ENCODE measurements around the gene DOCK7.
"Not testable (repeated sequence)": the region's sequence is repeated elsewhere in the genome, so short reads cannot be mapped to it uniquely, and the experiment has no call there.

The DOCK7 gene

DNA sequence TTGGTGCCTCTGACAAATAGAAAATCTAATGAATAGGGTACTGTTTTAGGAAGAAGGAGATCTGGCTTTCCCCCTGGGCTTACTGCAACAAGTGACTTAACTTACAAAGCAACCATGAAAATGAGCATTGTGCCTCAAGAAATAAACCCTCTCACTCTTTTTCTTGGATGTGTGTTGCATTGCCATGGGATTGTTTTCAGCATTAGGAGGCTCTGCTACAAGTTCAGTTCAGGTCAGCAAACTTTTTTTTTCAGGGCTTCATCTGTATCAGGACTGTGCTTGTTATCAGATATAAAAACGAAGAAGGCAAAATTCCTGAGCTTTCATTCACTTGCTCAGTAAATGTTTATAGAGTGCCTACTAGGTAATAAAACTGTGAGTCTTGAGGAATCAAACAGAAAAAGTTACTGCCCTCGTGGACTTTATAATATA, 37.8 kb upstream of the DOCK7 start:
- peak; percentile 38 for DNase-seq (ENCODE audit: low read depth)
- H3K4me3 ChIP-seq (ENCODE audit: low read length) = no peak overlapping the region
- TF ChIP-seq, protein P1, sequence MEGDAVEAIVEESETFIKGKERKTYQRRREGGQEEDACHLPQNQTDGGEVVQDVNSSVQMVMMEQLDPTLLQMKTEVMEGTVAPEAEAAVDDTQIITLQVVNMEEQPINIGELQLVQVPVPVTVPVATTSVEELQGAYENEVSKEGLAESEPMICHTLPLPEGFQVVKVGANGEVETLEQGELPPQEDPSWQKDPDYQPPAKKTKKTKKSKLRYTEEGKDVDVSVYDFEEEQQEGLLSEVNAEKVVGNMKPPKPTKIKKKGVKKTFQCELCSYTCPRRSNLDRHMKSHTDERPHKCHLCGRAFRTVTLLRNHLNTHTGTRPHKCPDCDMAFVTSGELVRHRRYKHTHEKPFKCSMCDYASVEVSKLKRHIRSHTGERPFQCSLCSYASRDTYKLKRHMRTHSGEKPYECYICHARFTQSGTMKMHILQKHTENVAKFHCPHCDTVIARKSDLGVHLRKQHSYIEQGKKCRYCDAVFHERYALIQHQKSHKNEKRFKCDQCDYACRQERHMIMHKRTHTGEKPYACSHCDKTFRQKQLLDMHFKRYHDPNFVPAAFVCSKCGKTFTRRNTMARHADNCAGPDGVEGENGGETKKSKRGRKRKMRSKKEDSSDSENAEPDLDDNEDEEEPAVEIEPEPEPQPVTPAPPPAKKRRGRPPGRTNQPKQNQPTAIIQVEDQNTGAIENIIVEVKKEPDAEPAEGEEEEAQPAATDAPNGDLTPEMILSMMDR (conservative IDR thresholded peaks at IDR 0.05; ENCODE audit: low read length) = no peak

DNA sequence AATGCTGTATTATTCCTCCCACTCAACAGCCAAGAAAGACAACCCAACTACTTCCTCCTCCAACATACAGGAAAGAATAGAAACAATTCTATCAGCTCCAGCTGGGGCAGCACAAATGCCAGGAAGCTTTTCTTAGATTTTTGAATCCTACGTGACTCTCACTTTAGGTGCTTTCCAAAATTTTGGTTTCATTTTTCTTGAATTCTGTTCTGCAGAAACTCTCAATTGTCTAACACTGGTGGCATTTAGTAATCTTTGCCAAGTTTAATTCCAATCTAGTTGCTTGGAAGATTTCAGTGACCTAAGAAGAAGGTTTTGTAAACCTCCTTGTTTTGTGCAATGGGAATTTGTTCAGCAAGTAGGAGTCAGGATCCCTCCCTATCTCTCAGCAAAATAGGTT, 37.1 kb upstream of the DOCK7 start:
- peak; percentile 94 for DNase-seq (ENCODE audit: low read depth)
- TF ChIP-seq, protein P1 (conservative IDR thresholded peaks at IDR 0.05; ENCODE audit: low read length) = no peak
- peak overlapping the region; percentile 39 for H3K4me3 ChIP-seq (ENCODE audit: low read length)

DNA sequence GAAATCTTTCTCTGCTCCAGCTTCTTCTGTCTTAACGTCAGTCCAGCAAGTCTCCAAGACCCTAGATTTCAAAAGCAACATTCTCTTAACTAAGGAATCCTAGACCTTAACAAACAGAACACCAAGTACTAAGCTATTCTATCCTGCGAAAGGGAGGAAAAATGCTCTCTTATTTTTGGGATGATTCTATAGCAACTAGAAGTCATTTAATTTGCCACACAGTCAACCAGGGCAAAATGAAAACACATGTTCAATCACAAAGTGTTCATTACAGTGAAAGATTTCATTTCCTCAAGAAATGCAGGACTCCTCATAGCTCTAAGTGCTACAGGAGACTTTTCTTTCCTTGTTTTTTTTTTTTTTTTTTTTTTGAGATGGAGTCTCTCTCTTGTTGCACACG, 36.2 kb upstream of the DOCK7 start:
- TF ChIP-seq, protein P1 (conservative IDR thresholded peaks at IDR 0.05; ENCODE audit: low read length) = no peak
- peak overlapping the region; percentile 39 for H3K4me3 ChIP-seq (ENCODE audit: low read length)
- DNase-seq (ENCODE audit: low read depth) = peak; percentile 73

DNA sequence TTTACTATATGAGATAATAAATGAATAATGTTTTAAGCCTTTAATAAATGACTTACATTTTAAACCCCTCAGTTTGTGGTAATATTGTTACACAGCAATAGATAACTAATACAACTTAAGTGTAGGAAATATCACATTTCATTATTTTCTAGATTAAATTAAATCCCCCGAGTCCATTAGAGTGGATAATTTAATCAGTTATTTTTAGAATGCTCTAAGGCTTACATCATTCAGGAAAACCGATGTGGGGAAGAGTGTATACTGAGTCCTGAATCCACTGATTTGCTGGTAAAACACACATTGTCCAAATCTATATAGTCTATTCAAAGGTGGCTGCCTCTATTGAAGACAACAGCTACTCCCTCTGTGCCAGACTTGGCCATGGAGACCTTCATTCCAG, 35.7 kb upstream of the DOCK7 start:
- no peak overlapping the region for H3K4me3 ChIP-seq (ENCODE audit: low read length)
- no peak for DNase-seq (ENCODE audit: low read depth)
- TF ChIP-seq, protein P1 (conservative IDR thresholded peaks at IDR 0.05; ENCODE audit: low read length) = no peak

DNA sequence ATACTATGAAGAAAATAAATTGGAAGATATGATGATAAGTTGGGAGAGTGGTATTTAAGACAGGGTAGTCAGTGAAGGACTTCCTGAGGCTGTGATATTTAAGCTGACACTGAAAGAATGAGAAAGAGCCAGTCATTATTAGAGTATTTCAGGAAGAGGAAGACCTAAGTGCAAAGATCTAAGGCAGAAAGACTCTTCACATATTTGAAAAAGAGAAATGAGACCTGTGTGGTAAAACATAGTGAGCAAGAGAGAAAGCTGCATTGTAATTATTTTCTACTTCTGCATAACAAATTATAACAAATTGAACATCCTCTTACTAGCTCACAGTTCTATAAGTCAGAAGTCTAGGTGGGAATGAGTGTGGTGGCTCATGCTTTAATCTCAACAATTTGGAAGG, 34.6 kb upstream of the DOCK7 start:
- H3K4me3 ChIP-seq (ENCODE audit: low read length) = no peak overlapping the region
- TF ChIP-seq, protein P1 (conservative IDR thresholded peaks at IDR 0.05; ENCODE audit: low read length) = no peak
- no peak for DNase-seq (ENCODE audit: low read depth)

DNA sequence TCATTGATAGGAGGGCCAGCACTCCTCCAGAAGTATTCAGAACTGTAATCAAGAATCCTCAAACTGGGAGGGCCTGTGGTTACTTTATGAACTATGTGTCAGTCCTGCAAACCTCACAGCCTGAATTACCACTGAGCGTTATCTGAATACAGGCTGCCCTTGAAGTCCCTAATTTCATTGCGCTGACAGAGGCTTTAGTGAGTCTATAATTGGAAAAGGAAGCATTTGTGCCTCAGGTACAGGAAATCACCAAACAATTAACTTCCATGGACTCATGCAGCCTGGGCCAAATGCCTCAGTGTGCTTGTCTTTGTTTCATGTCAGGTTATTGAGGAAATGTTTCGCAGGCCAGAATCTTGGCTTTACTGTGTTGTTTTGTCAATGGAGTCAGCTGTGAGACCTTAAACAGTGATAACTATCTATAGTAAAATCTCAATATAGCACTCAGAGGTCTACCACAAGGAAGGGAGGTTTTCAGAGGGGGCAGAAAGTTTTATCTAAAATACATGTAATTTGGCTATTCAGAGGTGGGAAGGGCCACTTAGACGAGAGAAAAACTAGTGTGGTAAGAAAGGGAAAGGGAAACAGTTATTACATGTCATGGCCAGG, 32.9 kb upstream of the DOCK7 start:
- H3K4me3 ChIP-seq (ENCODE audit: low read length) = no peak overlapping the region
- DNase-seq (ENCODE audit: low read depth) = no peak
- TF ChIP-seq, protein P1 (conservative IDR thresholded peaks at IDR 0.05; ENCODE audit: low read length) = no peak

DNA sequence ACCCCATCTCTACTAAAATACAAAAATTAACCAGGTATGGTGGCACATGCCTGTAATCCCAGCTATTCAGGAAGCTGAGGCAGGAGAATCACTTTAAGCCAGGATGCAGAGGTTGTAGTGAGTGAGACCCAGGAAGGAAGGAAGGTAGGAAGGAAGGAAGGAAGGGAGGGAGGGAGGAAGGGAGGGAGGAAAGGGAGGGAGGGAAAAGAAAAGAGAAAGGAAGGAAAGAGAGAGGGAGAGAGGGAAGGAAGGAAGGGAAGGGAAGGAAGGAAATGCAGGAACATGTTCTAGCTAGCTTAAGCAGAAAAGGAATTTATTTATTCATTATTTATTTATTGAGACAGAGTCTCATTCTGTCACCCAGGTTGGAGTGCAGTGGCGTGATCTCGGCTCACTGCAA, 30.2 kb upstream of the DOCK7 start:
- DNase-seq (ENCODE audit: low read depth); H3K4me3 ChIP-seq (ENCODE audit: low read length): not testable (repeated sequence)

DNA sequence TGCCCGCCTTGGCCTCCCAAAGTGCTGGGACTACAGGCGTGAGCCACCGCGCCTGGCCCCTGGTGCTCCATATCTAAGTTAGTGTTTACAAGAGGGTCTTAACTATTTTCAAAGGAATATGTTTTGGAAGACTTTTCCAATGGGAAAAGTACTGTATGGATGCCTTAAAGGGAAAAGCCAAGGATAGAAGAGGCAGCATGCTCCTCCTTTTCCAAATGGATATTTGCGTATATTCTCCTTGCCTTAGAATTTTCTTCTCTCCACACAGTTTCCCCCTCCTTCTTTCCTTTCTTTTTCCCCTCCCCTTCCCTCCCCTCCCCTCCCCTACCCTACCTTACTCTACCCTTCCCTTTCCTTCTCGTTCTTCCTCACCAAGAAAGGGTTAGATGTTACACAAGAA, 29.3 kb upstream of the DOCK7 start:
- TF ChIP-seq, protein P1 (conservative IDR thresholded peaks at IDR 0.05; ENCODE audit: low read length) = no peak
- no peak for DNase-seq (ENCODE audit: low read depth)
- no peak overlapping the region for H3K4me3 ChIP-seq (ENCODE audit: low read length)

All from AG10803 (cell line).